HPDE6-E6E7 (cell line): ENCODE results near the gene GRIK1.
"Not testable (repeated sequence)": the region's sequence is repeated elsewhere in the genome, so short reads cannot be mapped to it uniquely, and the experiment has no call there.

Source experiments
- DNase-seq: peaks from one replicate; pipeline ENCODE4 v3.0.0; 2011; ENCODE audit warnings: missing footprints; ENCODE audit errors: extremely low spot score

GRIK1 gene

DNA sequence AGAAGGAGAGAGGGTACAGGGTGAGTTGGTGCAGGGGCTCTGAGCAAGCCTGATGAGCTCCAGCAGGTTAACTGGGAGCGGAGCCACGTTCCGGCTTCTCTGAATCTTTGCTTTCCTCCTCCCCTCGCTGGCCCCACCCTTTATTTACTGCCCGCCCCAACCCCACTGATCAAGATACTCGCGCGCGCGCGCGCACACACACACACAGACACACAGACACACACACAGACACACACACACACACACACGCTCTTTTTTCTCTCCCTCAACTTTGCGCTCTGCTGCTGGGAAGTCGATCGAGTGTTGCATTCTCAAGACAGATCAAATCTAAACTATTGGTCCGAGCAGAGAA, at the start of gene GRIK1:
GRIK1 (minus strand) TSS at position 73 of the 352 bp plus-strand sequence.
- DNase-seq = no peak

DNA sequence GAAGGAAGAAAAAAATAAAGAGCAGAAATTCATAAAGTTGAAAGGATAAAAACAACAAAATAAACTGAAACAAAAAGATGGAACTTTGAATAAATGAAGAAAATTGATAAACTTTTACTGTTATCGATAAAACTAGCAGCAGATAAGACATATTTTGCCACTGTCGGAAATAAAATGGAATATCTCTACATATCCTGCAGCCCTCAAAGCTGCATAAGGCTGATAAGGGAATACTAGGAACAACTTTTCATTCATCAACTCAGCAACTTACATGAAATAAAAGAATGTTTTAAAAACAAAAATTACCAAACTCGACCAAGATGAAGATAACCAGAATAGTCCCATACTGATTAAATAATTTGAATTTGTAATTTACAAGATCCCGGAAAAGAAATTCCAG, 48.0 kb upstream of the GRIK1 start:
- no peak for DNase-seq

- no peak for DNase-seq
These were observed 46.1 kb upstream of the GRIK1 start for GRCh38 chr21:29985866-29986265.

GRCh38 chr21:29979043-29979442, 39.2 kb upstream of the GRIK1 start:
- no peak for DNase-seq

DNA sequence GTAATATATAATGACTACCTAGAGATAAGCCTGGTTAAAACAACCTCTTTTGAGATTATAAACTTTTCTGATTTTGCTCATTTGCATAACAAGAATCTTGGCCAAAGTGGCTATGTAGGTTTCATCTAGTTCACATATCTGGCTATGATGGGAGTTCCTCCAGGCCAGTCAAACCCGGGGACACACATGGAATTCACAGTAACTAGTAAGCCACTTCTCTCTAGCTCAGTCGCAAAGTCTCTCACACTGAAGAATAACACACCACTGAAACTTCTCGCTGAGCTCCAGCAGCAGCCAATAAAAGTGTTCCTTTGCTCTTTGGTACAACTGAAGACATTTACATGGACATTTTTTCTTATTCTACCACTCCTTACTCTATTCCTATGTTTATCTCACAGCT, 36.0 kb upstream of the GRIK1 start:
- no peak for DNase-seq

GRCh38 chr21:29973258-29973657, 33.5 kb upstream of the GRIK1 start:
- DNase-seq = no peak

GRCh38 chr21:29961291-29962027, 21.7 kb upstream of the GRIK1 start:
- no peak for DNase-seq

DNA sequence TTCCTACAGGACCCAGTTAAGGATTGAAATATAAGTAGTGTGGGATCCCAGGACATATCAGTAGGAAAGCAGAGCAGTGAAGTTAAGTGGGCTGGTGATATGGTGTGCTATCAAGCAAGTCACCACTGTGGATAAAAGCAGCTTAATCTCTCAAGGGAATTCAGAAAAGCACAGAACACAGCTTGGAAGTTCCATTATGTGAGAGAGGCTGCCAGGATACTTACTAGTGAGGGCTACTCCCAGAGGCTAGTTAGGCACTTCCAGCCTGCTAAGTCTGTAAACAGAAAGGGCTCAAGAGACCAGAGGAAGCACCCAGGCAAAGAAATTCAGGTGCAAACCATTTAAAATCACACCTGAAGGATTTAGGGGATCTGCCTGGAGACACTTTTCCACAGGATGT, 18.8 kb upstream of the GRIK1 start:
- no peak for DNase-seq

GRCh38 chr21:29958035-29958434, 18.2 kb upstream of the GRIK1 start:
- DNase-seq = not testable (repeated sequence)

DNA sequence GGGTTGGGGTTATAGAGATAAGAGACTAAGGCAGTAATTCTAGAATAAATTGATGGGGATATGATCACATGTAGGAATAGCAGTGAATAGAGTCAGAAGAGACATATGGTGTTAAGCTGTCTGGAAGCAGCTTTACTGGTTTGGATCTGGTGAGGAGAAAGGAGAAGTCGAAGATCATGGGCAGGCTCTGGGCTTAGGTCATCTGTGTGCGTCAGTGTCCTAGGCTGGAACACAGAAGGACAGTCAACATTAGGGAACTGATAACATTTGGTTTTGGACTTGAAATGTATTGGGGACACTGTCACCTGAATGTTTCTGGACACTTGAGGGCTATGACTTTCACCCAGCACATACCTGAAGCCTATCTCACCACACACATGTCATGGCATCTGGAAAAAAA, 13.9 kb upstream of the GRIK1 start:
- no peak for DNase-seq

- no peak for DNase-seq
These were observed 13.3 kb upstream of the GRIK1 start for GRCh38 chr21:29953072-29953471.

DNA sequence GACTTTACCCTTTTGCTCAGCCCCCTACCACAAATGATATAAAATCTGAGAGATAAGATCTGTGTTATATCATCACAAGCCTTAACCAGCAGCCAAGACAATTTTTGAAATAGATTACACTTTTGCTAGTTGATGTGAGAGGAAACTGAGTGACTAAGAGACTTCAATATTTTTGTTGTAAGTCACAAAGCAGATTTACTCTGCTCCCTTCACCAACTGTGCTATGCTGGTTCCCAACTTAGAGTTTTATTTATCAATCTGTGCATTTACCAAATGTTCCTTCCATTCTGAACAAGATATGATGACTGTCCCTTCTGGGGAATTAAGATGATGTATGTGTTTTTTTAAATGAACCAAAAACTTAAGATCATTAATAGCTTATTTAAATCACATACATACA, 12.1 kb upstream of the GRIK1 start:
- DNase-seq = no peak

DNA sequence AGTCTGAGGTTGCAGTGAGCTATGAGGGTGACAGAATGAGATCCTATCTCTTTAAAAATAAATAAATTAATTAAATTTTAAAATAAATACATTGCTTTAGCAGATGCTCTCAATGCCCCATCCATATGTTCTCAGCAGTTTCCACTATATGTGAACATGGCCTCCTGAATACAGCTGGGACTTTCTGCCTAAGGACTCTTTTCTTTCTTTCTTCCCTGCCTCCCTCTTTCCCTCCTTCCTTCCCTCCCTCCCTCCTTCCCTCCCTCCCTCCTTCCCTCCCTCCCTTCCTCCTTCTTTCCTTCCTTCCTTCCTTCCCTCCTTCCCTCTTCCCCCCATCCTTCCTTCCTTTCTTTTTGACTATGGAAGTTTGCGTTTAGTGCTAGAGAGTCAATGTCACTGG, 10.2 kb upstream of the GRIK1 start:
- DNase-seq = no peak

DNA sequence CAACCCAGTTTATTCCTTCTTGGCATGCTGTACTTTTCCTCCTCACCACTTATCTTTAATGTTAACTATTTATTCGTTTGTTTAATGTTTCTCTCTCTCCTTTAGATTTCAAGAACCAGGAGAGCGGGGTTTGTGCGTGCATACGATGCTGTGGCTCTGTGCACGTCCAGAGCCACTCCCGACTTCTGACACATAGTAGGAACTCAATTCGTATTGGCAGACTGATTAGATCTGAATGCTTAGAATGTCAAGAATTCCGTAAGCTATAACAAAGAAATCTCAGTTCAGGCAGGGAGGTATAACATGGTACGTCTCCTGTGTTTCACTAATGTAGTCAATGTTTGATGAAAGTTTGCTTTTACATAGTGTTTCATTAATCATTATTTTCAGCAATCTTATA, 7.3 kb upstream of the GRIK1 start:
- DNase-seq = no peak

DNA sequence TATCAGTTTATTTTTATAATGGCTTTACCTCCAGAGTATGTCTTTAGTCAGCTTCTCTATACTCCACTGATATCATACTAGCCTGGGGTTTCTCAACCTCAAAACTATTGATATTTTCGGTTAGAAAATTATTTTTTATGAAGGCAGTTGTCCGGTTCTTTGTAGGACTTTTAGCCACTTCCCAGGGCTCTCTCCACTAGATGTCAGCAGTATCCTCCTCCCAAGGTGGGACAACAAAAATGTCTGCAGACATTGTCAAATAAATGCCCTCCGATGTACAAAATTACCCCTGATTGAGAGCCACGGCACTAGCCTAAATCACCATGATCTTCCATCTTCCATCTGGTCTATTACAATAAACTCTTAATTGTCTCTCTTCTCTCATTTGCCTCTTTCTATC, 4.1 kb upstream of the GRIK1 start:
- DNase-seq = no peak

DNA sequence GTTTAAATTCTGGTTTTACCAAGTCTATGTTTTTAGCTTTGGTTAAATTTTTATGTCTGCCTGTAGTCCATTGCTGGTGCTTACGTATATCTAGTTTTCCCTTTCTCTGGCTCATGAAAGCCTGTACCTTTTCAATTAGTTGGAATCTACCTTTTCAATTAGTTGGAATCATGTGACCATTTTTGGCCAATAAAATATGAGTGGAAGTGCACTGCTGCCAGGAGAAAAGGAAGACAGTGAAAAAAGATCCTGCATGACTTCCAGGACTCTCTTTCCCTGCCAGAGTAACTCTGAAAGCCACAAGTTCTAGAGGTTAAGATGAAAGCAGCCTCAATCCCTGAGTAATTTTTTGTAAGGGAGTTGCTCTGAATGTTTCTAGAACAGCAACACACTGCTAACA, 2.2 kb upstream of the GRIK1 start:
- no peak for DNase-seq

DNA sequence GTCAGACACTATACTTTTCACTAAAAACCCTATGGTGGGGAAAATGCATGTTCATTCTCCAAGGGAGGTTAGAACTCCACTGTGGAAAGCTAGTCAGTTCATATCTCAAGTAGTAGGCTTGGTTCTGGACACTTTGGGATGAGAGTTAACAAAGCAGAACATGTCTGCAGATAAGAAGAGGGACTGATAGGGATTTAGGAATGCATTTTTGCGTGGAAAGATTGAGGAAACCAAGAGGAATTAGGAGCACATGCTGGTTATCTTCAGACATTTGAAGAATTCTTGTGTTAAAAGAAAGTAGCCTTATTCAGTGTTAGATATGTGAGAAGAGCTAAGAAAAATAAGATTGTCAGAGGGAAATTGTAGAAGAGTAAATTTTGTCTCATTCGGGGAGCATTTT, 1.2 kb upstream of the GRIK1 start:
- DNase-seq = no peak

DNA sequence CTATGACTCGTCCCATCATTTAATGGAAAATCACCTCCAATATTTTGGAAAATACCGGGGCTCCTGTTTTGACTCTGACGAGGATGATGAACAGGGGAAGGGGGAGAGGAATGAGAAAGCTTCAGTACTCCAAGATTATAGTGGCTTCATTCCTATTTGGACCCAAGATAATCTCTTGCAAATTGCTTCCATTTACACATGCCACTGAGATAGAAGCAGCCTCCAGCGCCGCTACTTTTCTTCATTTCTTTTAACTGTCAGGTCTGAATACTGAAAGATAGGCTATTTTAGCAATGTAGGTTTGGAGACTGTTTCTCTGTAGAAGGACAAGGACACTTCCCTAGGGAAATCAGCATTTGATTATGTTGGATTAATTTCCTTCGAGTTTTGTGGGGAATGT, 565 bp upstream of the GRIK1 start:
- no peak for DNase-seq

- DNase-seq = no peak
These were observed 482 bp downstream of the GRIK1 start for GRCh38 chr21:29939104-29939923.

DNA sequence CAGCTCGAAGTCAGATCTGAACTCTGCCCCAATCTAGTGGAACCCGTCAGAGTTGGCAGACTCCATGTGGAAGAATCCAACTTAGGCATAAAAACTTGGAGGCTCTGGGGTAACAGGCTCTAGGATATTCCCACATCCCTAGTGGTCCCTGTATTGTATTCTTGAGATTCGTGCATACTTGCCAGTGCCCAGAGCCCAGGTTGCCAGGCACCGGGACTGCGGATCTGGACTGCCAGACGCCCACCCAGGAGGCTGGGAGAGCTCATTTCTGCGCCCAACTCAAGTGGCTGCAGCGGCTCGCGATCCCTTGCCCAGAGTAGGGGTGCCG, 1.1 kb downstream of the GRIK1 start:
- DNase-seq = no peak

GRCh38 chr21:29933088-29933487, 6.7 kb downstream of the GRIK1 start:
- no peak for DNase-seq

GRCh38 chr21:29928537-29928936, 11.3 kb downstream of the GRIK1 start:
- no peak for DNase-seq

GRCh38 chr21:29920938-29921337, 18.9 kb downstream of the GRIK1 start:
- DNase-seq = no peak

GRCh38 chr21:29914326-29914725, 25.5 kb downstream of the GRIK1 start:
- DNase-seq = no peak
